GM06990 (cell line): ENCODE results near the gene UBE2O.

Experiments used
- DNase-seq: peaks from one replicate; pipeline ENCODE4 v3.0.0-alpha.2; 2011; ENCODE audit not compliant: insufficient read length; ENCODE audit errors: extremely low read depth
- H3K27me3 ChIP-seq: replicated peaks from 2 replicates; pipeline ENCODE4 v1.6.0; 2011; ENCODE audit warnings: low read length; ENCODE audit not compliant: control insufficient read depth, insufficient read depth
- H3K36me3 ChIP-seq: 2 replicates; pipeline ENCODE4 v1.5.1; 2011; ENCODE audit warnings: low read length; ENCODE audit not compliant: control insufficient read depth, insufficient read depth
- H3K4me3 ChIP-seq: replicated peaks from 2 replicates; pipeline ENCODE4 v1.5.1; 2011; ENCODE audit warnings: low read depth, mild to moderate bottlenecking, control low read depth, low read length
- CTCF ChIP-seq: IDR thresholded peaks from 2 replicates; pipeline ENCODE4 v1.5.1; 2011; ENCODE audit warnings: low read length, control low read depth, mild to moderate bottlenecking, inconsistent platforms; ENCODE audit not compliant: insufficient read depth, poor library complexity, severe bottlenecking

Gene UBE2O

DNA sequence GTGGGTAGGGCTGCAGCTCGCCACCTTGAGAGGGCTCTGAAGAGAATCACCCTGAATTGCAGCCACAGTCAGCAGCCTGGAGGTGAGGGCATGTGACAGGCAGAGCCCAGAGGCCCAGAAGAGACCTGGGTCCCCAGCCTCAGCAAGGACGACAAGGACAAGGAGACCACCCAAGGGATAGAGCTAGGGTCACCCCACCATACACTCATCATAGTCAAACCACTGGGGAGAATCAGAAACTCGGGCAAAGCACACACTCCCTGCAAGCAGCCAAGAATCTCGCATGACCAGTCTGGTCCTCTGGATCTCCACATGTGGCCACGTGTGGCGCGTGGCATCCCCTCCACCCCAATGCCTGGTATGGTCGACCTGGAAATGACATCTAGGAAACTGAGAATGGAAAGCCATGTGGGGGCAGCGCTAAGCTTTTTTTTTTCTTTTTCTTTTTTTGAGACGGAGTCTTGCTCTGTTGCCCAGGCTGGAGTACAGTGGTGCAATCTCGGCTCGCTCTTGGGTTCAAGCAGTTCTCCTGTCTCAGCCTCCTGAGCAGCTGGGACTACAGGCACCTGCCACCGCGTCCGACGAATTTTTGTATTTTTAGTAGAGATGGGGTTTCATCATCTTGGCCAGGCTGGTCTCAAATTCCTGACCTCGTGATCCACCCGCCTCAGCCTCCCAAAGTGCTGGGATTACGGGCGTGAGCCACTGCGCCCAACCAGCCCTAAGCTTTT is 73.1 kb downstream of the UBE2O start:
- H3K27me3 ChIP-seq = no peaks in the 10 kb centered on the region; the same call in 1 of the 2 replicates
- no peak for DNase-seq
- H3K4me3 ChIP-seq = no peak overlapping the region
- H3K36me3 ChIP-seq = no peaks in the 10 kb centered on the region
- no peak for TF ChIP-seq CTCF

DNA sequence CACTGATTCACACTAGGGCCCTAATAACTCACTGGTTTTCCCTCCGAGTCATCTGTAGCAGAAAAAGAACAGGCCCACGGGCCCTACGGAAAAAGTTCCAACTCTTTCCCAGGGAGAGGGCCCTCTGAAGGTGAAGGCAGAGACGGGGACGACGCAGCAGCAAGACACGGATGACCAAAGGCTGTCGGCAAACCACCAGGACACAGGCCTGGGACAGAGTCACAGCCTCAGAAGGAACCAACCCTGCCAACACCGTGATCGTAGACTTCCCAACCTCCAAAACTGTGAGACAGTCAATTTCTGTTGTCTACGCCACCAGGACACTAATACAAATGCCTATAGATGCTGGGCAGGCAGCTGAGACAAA is 73.7 kb downstream of the UBE2O start:
- H3K27me3 ChIP-seq = no peaks in the 10 kb centered on the region; the same call in 1 of the 2 replicates
- H3K4me3 ChIP-seq = no peak overlapping the region
- DNase-seq = no peak
- H3K36me3 ChIP-seq = no peaks in the 10 kb centered on the region
- TF ChIP-seq CTCF = no peak

GRCh38 chr17:76378548-76379274 is 74.2 kb downstream of the UBE2O start:
- DNase-seq = no peak
- Histone ChIP-seq H3K4me3 (no peak overlapping the region), H3K27me3 (no peaks in the 10 kb centered on the region; the same call in 1 of the 2 replicates), H3K36me3 (no peaks in the 10 kb centered on the region)
- TF ChIP-seq CTCF = no peak

- Histone ChIP-seq H3K4me3 (no peak overlapping the region), H3K27me3 (no peaks in the 10 kb centered on the region; the same call in 1 of the 2 replicates), H3K36me3 (no peaks in the 10 kb centered on the region)
- no peak for TF ChIP-seq CTCF
- DNase-seq = no peak
These were observed 76.4 kb downstream of the UBE2O start for GRCh38 chr17:76376318-76377133.

DNA sequence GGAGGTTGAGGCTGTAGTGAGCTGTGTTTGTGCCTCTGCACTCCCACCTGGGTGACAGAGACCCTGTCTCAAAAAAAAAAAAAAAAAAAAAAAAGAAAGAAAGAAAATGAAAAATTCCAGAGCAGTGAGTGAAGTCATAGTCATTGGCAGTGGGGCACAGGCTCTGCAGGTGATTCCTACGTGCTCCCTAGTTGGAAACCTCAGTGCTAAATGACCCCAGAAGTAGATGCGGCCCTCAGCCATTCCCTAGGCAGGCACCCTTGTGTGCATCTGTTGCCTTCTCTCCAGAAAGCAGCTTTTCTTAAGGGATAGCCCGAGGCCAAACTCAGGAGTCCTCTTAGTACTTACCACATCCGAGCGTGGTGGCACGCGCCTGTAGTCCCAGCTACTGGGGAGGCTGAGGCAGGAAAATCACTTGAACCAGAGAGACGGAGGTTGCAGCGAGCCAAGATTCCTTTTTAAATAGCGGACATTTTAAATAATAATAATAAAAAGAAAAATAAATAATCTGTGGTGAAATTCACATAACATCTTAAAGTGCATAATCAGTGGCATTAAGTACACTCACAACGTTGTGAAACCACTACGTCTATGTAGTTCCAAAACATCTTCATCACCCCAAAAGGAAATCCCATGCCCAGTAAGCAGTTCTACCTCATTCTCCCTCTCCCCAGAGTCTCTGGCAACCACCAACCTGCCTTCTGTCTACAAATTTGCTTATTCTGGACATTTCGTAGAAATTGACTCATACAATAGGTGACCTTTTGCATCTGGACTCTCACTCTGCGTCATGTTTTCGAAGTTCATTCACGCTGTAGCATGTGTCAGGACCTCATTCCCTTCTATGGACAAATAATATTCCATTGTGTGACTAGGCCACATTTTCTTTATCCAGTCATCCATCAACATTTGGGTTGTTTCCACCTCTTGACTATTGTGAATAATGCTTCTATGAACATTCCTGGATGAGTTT is 81.0 kb downstream of the UBE2O start:
- TF ChIP-seq CTCF = no peak
- H3K27me3 ChIP-seq = no peaks in the 10 kb centered on the region; the same call in 1 of the 2 replicates
- no peak for DNase-seq

More for the DNA sequence above, 81.0 kb downstream of the UBE2O start:
- Histone ChIP-seq H3K4me3 (no peak overlapping the region), H3K36me3 (no peaks in the 10 kb centered on the region)
